ENCODE measurements around the gene CCN5. TPM values are rescaled to one million over a fixed set of nuclear protein-coding genes. Genes with fewer than 3 reads are reported as not detected.

Gene CCN5
- total RNA-seq, 2 donors from 2014 or later = not detected

DNA sequence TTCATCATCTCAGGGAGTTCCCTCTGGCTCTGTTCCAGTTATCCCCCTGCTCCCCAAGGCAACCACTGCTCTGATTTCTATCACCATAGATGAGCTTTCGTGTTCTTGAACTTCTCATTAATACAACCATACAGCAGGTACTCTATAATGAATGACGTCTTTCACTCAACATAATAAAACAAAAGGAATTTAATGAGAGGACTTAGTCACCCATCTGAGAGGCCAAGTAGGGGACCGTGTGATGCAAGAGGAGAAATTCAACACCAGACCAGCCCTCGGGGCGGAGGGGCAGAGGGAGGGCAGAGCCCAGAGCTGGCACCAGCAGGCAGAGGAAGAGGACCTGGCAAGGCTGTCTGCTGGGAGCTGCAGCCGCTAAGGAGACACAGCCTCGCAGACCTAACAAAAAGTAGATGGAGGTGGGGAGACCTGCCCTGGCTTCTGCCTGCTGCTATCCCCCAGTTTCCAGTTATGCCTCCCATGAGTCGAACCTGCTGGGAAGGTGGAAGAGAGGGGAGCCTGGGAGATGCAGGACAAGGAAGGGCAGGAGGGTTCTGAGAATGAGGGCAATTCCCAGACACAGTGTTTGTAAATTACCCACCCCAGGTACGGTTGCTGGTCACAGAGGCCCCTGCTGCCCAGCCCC, 13.8 kb downstream of the CCN5 start:
- no peak overlapping the region for H3K4me3 ChIP-seq (ENCODE audit: low read length)
- H3K9me3 Mint-ChIP-seq = no peaks in the 10 kb centered on the region
- H3K36me3 Mint-ChIP-seq (ENCODE audit: low read depth) = no peaks in the 10 kb centered on the region
- H3K27me3 ChIP-seq (ENCODE audit: control insufficient read depth, insufficient read depth, low read length, poor library complexity, severe bottlenecking) = no peaks in the 10 kb centered on the region
- H3K36me3 ChIP-seq (ENCODE audit: control insufficient read depth, insufficient read depth, low read length) = no peaks in the 10 kb centered on the region
- TF ChIP-seq, protein P1, sequence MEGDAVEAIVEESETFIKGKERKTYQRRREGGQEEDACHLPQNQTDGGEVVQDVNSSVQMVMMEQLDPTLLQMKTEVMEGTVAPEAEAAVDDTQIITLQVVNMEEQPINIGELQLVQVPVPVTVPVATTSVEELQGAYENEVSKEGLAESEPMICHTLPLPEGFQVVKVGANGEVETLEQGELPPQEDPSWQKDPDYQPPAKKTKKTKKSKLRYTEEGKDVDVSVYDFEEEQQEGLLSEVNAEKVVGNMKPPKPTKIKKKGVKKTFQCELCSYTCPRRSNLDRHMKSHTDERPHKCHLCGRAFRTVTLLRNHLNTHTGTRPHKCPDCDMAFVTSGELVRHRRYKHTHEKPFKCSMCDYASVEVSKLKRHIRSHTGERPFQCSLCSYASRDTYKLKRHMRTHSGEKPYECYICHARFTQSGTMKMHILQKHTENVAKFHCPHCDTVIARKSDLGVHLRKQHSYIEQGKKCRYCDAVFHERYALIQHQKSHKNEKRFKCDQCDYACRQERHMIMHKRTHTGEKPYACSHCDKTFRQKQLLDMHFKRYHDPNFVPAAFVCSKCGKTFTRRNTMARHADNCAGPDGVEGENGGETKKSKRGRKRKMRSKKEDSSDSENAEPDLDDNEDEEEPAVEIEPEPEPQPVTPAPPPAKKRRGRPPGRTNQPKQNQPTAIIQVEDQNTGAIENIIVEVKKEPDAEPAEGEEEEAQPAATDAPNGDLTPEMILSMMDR (conservative IDR thresholded peaks at IDR 0.05) = no peak
- DNase-seq = peak; percentile 81
- H3K9me3 ChIP-seq (ENCODE audit: control insufficient read depth, low read length) = no peaks in the 10 kb centered on the region
- peaks cover 12% of the 10 kb centered on the region for H3K4me1 ChIP-seq (ENCODE audit: control insufficient read depth, insufficient read depth, low read length)
- no peak overlapping the region for H3K4me3 Mint-ChIP-seq
- WGBS, 2 experiments (ENCODE audit: insufficient coverage in 1 of 2, insufficient read length in 1 of 2) = 42% methylated on average over 4 to 9 of the region's 9 CpGs
- H3K4me1 Mint-ChIP-seq = peaks cover 28% of the 10 kb centered on the region
- H3K27ac ChIP-seq (ENCODE audit: low read depth, low read length) = no peak overlapping the region
- no peak overlapping the region for H3K27ac Mint-ChIP-seq
- no peak overlapping the region for H3K9ac ChIP-seq (ENCODE audit: extremely low read depth, low read length, poor library complexity, severe bottlenecking)
- H3K27me3 Mint-ChIP-seq (ENCODE audit: insufficient read depth) = no peaks in the 10 kb centered on the region

DNA sequence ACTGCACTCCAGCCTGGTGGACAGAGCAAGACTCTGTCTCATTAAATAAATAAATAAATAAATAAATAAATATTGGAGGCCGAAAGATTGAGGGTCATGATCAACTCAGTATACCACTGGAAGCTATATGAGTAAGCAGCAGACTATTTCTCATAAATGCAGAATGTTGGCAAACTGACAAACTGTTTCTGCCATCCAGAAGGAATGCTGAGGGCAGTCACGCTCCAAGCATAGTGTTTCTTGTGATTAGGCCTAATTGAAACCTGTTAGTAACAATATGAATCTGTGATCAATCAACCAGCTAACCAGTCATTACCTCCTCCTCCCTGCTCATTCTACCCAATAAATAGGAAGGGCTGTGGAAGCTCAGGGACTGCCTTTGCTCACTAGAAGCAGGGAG, 15.3 kb downstream of the CCN5 start:
- H3K4me1 ChIP-seq (ENCODE audit: control insufficient read depth, insufficient read depth, low read length) = peaks cover 12% of the 10 kb centered on the region
- DNase-seq = no peak
- Mint-ChIP-seq H3K27ac (no peak overlapping the region), H3K9me3 (no peaks in the 10 kb centered on the region), H3K4me3 (no peak overlapping the region), H3K27me3 (ENCODE audit: insufficient read depth) (no peaks in the 10 kb centered on the region), H3K4me1 (peaks cover 28% of the 10 kb centered on the region), H3K36me3 (ENCODE audit: low read depth) (no peaks in the 10 kb centered on the region)
- no peaks in the 10 kb centered on the region for H3K27me3 ChIP-seq (ENCODE audit: control insufficient read depth, insufficient read depth, low read length, poor library complexity, severe bottlenecking)
- H3K4me3 ChIP-seq (ENCODE audit: low read length) = no peak overlapping the region
- no peak overlapping the region for H3K27ac ChIP-seq (ENCODE audit: low read depth, low read length)
- no peaks in the 10 kb centered on the region for H3K9me3 ChIP-seq (ENCODE audit: control insufficient read depth, low read length)
- H3K9ac ChIP-seq (ENCODE audit: extremely low read depth, low read length, poor library complexity, severe bottlenecking) = no peak overlapping the region
- H3K36me3 ChIP-seq (ENCODE audit: control insufficient read depth, insufficient read depth, low read length) = no peaks in the 10 kb centered on the region
- TF ChIP-seq, protein P1 (conservative IDR thresholded peaks at IDR 0.05) = no peak
- 100% methylated on average over 2 of the region's 2 CpGs for WGBS, 2 experiments (ENCODE audit: insufficient coverage in 1 of 2, insufficient read length in 1 of 2)

DNA sequence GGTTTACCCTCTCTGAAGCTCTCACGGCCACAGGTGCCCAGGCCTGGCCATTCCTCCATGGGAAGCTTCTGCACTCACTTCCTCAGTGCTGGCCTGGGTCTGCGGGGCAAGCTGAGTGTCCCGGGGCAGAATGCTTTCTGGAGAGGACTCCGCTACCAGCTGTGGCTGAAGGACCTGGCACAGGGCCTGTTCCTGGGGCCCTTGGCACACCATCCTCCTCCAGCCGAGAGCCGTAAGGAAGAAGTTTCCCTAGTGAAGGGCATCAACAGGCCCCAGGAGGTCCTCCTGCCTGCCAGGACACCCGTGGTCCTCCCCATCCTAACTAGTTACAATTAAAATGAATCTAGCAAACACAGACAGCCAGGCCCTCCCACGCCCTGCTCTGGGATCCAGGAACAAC, 16.5 kb downstream of the CCN5 start:
- Histone ChIP-seq H3K9ac (ENCODE audit: extremely low read depth, low read length, poor library complexity, severe bottlenecking) (no peak overlapping the region), H3K27ac (ENCODE audit: low read depth, low read length) (no peak overlapping the region), H3K4me3 (ENCODE audit: low read length) (no peak overlapping the region), H3K27me3 (ENCODE audit: control insufficient read depth, insufficient read depth, low read length, poor library complexity, severe bottlenecking) (no peaks in the 10 kb centered on the region), H3K36me3 (ENCODE audit: control insufficient read depth, insufficient read depth, low read length) (no peaks in the 10 kb centered on the region), H3K9me3 (ENCODE audit: control insufficient read depth, low read length) (no peaks in the 10 kb centered on the region), H3K4me1 (ENCODE audit: control insufficient read depth, insufficient read depth, low read length) (peaks cover 12% of the 10 kb centered on the region)
- Mint-ChIP-seq H3K27ac (no peak overlapping the region), H3K4me1 (peaks cover 32% of the 10 kb centered on the region), H3K27me3 (ENCODE audit: insufficient read depth) (no peaks in the 10 kb centered on the region), H3K9me3 (no peaks in the 10 kb centered on the region), H3K36me3 (ENCODE audit: low read depth) (no peaks in the 10 kb centered on the region), H3K4me3 (no peak overlapping the region)
- no peak for DNase-seq
- 92 to 98% methylated on average over 7 to 8 of the region's 8 CpGs for WGBS, 2 experiments (ENCODE audit: insufficient coverage in 1 of 2, insufficient read length in 1 of 2)
- TF ChIP-seq, protein P1 (conservative IDR thresholded peaks at IDR 0.05) = no peak
